Prostate gland (tissue), 2 donors: ENCODE results near the gene P2RX1. TPM values are rescaled to one million over a fixed set of nuclear protein-coding genes. Genes with fewer than 3 reads are reported as not detected.

Experiments used
- DNase-seq: peaks from one replicate; pipeline ENCODE4 v3.0.0-alpha.2; 2019; ENCODE audit warnings: low spot score
- H3K27ac ChIP-seq, 2 donors: fragments of 200-600 bp; sonication (generic); 2 replicates each; pipeline ENCODE4 v1.5.1; 2017 to 2019
- H3K27me3 ChIP-seq: fragments of 200-600 bp; sonication (generic); replicated peaks from 2 replicates; pipeline ENCODE4 v1.5.1; 2019; ENCODE audit not compliant: insufficient read depth
- H3K36me3 ChIP-seq, 2 donors: fragments of 200-600 bp; sonication (generic); 1 replicate in 1 of 2; 2 replicates in 1 of 2; pipeline versions ENCODE4 v1.5.1 to v1.8.1; 2017 to 2019
- H3K4me1 ChIP-seq: fragments of 200-600 bp; sonication (generic); replicated peaks from 2 replicates; pipeline ENCODE4 v1.5.1; 2019
- H3K4me3 ChIP-seq, 2 donors: fragments of 200-600 bp; sonication (generic); 2 replicates each; pipeline ENCODE4 v1.5.1; 2017 to 2019
- H3K9me3 ChIP-seq: fragments of 200-600 bp; sonication (generic); 2 replicates; pipeline ENCODE4 v1.5.1; 2017
- POLR2A ChIP-seq: fragments of 450-650 bp; IDR thresholded peaks from one replicate; pipeline ENCODE4 v1.6.1; 2016; ENCODE audit warnings: antibody characterized with exemption, mild to moderate bottlenecking
- POLR2AphosphoS5 ChIP-seq: sonication (generic); formaldehyde crosslinking; IDR thresholded peaks from one replicate; pipeline ENCODE4 v1.6.1; 2017; ENCODE audit warnings: antibody characterized with exemption
- WGBS: methylation state at CpG from one replicate; pipeline ENCODE4 v1.1.5; 2018; 5-methylcytosine and 5-hydroxymethylcytosine counted together
- intact Hi-C: fragments of 100-400 bp; cut with DNase I; formaldehyde crosslinking; loops from one replicate; pipeline ENCODE4 v1.14.2; 2022
- total RNA-seq, 2 donors: library from RNA; depleted of rRNA; stranded (reverse); fragments of >200 nt; gene quantifications; one replicate each; pipeline ENCODE4 v1.1.0, GENCODE V29; 2016
- TF ChIP-seq, protein P1 (sequence below), 4 experiments: fragments of 200-600 bp in 2 of 4; fragments of 450-650 bp in 2 of 4; sonication (generic) in 2 of 4; IDR thresholded peaks; 1 replicate in 3 of 4; 2 replicates in 1 of 4; pipeline ENCODE4 v1.5.1; 2016 to 2019; ENCODE audit warnings: antibody characterized with exemption in 4 of 4, mild to moderate bottlenecking in 2 of 4, moderate library complexity in 2 of 4

P2RX1 gene
- total RNA-seq, 2 donors from 2014 or later = 3.8 to 22.5 TPM

GRCh38 chr17:3906881-3907280, 9.4 kb downstream of the P2RX1 start:
- Histone ChIP-seq H3K4me3 (no peak overlapping the region), H3K9me3 (no peaks in the 10 kb centered on the region), H3K4me1 (no peaks in the 10 kb centered on the region), H3K27me3 (no peaks in the 10 kb centered on the region), H3K27ac (no peak overlapping the region), H3K36me3 (no peaks in the 10 kb centered on the region)
- TF ChIP-seq, protein P1, sequence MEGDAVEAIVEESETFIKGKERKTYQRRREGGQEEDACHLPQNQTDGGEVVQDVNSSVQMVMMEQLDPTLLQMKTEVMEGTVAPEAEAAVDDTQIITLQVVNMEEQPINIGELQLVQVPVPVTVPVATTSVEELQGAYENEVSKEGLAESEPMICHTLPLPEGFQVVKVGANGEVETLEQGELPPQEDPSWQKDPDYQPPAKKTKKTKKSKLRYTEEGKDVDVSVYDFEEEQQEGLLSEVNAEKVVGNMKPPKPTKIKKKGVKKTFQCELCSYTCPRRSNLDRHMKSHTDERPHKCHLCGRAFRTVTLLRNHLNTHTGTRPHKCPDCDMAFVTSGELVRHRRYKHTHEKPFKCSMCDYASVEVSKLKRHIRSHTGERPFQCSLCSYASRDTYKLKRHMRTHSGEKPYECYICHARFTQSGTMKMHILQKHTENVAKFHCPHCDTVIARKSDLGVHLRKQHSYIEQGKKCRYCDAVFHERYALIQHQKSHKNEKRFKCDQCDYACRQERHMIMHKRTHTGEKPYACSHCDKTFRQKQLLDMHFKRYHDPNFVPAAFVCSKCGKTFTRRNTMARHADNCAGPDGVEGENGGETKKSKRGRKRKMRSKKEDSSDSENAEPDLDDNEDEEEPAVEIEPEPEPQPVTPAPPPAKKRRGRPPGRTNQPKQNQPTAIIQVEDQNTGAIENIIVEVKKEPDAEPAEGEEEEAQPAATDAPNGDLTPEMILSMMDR (IDR thresholded peaks at IDR 0.05) = no peak
- TF ChIP-seq POLR2A (no peak), POLR2AphosphoS5 (no peak)
- intact Hi-C loops = no loop called here
- 86% methylated on average over 4 of the region's 4 CpGs for WGBS
- no peak for DNase-seq

DNA sequence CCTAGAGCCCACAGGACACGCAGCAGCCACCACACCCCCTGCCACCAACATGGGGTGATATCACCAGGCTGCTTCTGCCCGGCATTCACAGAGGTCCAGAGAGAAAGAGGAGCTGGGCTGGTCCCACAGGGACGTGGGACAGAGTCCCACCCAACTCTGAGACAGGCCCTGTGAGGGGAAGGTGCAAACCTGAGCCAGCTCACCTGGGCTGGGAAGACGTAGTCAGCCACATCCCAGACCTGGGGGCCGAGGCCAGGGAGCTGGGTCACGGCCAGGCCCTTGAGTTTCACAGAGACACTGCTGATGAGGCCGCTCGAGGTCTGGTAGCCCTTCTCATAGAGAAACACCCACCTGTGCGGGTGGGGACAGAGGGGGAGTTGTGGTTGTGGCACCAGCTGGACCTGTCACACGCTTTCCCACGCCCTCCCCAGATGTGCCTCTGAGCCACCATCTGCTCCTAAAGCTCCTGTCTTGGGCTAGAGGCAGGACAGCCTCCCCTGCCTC, 11.2 kb downstream of the P2RX1 start:
- H3K27me3 ChIP-seq = no peaks in the 10 kb centered on the region
- H3K4me1 ChIP-seq = no peaks in the 10 kb centered on the region
- 81% methylated on average over 11 of the region's 11 CpGs for WGBS
- H3K4me3 ChIP-seq = no peak overlapping the region
- DNase-seq = no peak
- no peaks in the 10 kb centered on the region for H3K36me3 ChIP-seq
- TF ChIP-seq, protein P1 (IDR thresholded peaks at IDR 0.05) = no peak
- no peak for TF ChIP-seq POLR2A
- no peak for TF ChIP-seq POLR2AphosphoS5
- no peak overlapping the region for H3K27ac ChIP-seq
- H3K9me3 ChIP-seq = no peaks in the 10 kb centered on the region
- intact Hi-C loops = no loop called here

DNA sequence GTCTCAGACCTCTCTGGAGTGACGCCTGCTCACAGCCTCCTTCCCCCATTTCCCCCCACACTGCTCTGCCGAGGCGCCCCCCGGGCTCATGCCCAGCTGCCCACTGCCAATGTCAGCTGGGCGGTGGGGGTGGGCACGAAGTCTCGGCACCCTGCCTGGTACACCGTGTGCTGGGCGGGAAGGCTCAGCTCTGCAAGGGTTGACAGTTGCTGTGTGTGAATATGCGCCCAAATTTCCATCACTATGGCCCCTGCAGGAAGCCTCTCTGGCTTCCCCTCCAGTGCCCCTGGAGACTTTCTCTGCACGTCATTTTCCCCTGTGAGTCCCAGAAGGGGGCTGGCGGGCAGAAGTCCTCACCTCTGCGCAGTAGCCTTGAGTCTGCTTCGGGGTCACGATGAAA, 11.8 kb downstream of the P2RX1 start:
- no peaks in the 10 kb centered on the region for H3K4me1 ChIP-seq
- H3K27me3 ChIP-seq = no peaks in the 10 kb centered on the region
- no peak overlapping the region for H3K4me3 ChIP-seq
- no peak for TF ChIP-seq POLR2AphosphoS5
- TF ChIP-seq POLR2A = no peak
- TF ChIP-seq, protein P1 (IDR thresholded peaks at IDR 0.05) = no peak
- H3K36me3 ChIP-seq = no peaks in the 10 kb centered on the region
- H3K9me3 ChIP-seq = no peaks in the 10 kb centered on the region
- 73% methylated on average over 15 of the region's 15 CpGs for WGBS
- H3K27ac ChIP-seq = no peak overlapping the region
- no peak for DNase-seq
- intact Hi-C loops = no loop called here

GRCh38 chr17:3903881-3904290, 12.4 kb downstream of the P2RX1 start:
- H3K9me3 ChIP-seq = no peaks in the 10 kb centered on the region
- intact Hi-C loops = no loop called here
- no peaks in the 10 kb centered on the region for H3K27me3 ChIP-seq
- H3K4me3 ChIP-seq = no peak overlapping the region
- H3K4me1 ChIP-seq = no peaks in the 10 kb centered on the region
- 67% methylated on average over 18 of the region's 21 CpGs for WGBS
- TF ChIP-seq POLR2AphosphoS5 = no peak
- TF ChIP-seq, protein P1 (IDR thresholded peaks at IDR 0.05) = no peak
- no peak for TF ChIP-seq POLR2A
- no peaks in the 10 kb centered on the region for H3K36me3 ChIP-seq
- H3K27ac ChIP-seq = no peak overlapping the region
- DNase-seq = no peak

DNA sequence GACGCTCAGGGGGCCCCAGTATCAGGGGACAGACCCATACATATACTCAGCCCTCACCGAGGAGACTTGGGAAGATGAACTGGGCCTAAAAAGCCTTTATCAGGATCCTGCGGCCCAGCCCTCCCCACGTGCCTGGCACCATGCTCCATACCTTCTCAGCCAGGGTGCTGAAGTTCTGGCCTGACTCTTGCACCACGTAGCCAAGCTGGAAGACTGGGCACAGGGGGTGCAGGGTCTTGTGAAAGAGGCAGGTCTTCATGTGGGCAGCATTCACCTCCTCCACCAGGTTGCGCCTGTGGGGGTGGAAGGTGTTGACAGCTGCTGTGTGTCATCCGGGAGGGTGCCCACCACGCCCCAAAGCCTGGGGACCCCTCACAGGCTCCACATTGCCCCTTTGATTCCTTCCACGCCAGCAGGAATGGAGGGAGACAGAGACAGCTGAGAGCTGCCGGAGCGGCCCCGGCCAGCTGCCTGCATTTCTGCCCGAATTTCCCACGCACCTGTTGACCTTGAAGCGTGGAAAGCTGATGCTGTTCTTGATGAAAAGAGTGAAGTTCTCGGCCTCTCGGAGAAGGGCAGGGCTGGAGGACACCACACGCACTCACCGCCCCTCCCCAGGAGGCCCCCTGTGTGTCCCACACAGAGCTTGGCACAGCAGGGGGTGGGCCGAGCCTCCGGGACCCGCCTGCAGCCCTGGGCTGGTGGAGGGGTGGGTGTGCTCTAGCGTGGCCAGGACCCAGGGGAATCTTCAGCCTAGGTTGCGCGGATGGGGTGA, 13.0 kb downstream of the P2RX1 start:
- H3K27me3 ChIP-seq = no peaks in the 10 kb centered on the region
- 86% methylated on average over 25 of the region's 25 CpGs for WGBS
- TF ChIP-seq, protein P1 (IDR thresholded peaks at IDR 0.05) = no peak
- TF ChIP-seq POLR2AphosphoS5 = no peak
- TF ChIP-seq POLR2A = no peak
- H3K4me3 ChIP-seq = no peak overlapping the region
- no peak for DNase-seq
- H3K27ac ChIP-seq = no peak overlapping the region
- intact Hi-C loops = no loop called here
- no peaks in the 10 kb centered on the region for H3K4me1 ChIP-seq
- H3K9me3 ChIP-seq = no peaks in the 10 kb centered on the region
- no peaks in the 10 kb centered on the region for H3K36me3 ChIP-seq
